Uterus (tissue), 4 donors: Measurements from ENCODE around the gene PRR35. TPM values are rescaled to one million over a fixed set of nuclear protein-coding genes. Genes with fewer than 3 reads are reported as not detected.

ENCODE experiments used
- DNase-seq, 2 donors: peaks; one replicate each; pipeline ENCODE4 v3.0.0-alpha.2; 2019 to 2020
- H3K27ac ChIP-seq, 2 donors: fragments of 200-600 bp; sonication (generic); 1 replicate in 1 of 2; 2 replicates in 1 of 2; pipeline ENCODE4 v1.5.1; 2016 to 2018
- H3K27me3 ChIP-seq, 2 donors: fragments of 200-600 bp; sonication (generic); one replicate each; pipeline ENCODE4 v1.5.1; 2018 to 2019; ENCODE audit warnings: control low read depth in 1 of 2
- H3K36me3 ChIP-seq, 2 donors: fragments of 200-600 bp; sonication (generic); one replicate each; pipeline ENCODE4 v1.5.1; 2019; ENCODE audit warnings: control low read depth in 1 of 2
- H3K4me1 ChIP-seq, 2 donors: fragments of 200-600 bp; sonication (generic); one replicate each; pipeline ENCODE4 v1.5.1; 2018 to 2019; ENCODE audit warnings: control low read depth in 1 of 2
- H3K4me3 ChIP-seq, 2 donors: fragments of 200-600 bp; sonication (generic); 1 replicate in 1 of 2; 2 replicates in 1 of 2; pipeline ENCODE4 v1.5.1; 2018 to 2019; ENCODE audit warnings: mild to moderate bottlenecking in 1 of 2
- H3K9me3 ChIP-seq, 2 donors: fragments of 200-600 bp; sonication (generic); one replicate each; pipeline ENCODE4 v1.5.1; 2019; ENCODE audit warnings: control low read depth in 1 of 2
- POLR2A ChIP-seq, 2 donors: fragments of 450-650 bp; IDR thresholded peaks; one replicate each; pipeline ENCODE4 v1.6.1; 2016; ENCODE audit warnings: antibody characterized with exemption in 2 of 2, mild to moderate bottlenecking in 1 of 2, moderate library complexity in 1 of 2
- intact Hi-C: fragments of 100-400 bp; cut with DNase I; formaldehyde crosslinking; loops from one replicate; pipeline ENCODE4 v1.15.1; 2023; ENCODE audit warnings: low total_unique reads
- total RNA-seq, 4 donors: library from RNA; depleted of rRNA in 3 of 4; stranded (reverse); fragments of >200 nt in 3 of 4; gene quantifications; one replicate each; pipeline versions ENCODE4 v1.1.0 to v1.2.4, GENCODE V29; 2014 to 2023
- TF ChIP-seq, protein P1 (sequence below), 4 experiments: fragments of 200-600 bp in 2 of 4; fragments of 450-650 bp in 2 of 4; sonication (generic) in 2 of 4; IDR thresholded peaks; one replicate each; pipeline ENCODE4 v1.5.1; 2016 to 2019; ENCODE audit warnings: antibody characterized with exemption in 4 of 4, mild to moderate bottlenecking in 2 of 4, moderate library complexity in 1 of 4
- donor health status: DM: yes; HTN: yes; CAD: no.

The PRR35 gene
- total RNA-seq, 4 donors from 2014 or later: not detected

DNA sequence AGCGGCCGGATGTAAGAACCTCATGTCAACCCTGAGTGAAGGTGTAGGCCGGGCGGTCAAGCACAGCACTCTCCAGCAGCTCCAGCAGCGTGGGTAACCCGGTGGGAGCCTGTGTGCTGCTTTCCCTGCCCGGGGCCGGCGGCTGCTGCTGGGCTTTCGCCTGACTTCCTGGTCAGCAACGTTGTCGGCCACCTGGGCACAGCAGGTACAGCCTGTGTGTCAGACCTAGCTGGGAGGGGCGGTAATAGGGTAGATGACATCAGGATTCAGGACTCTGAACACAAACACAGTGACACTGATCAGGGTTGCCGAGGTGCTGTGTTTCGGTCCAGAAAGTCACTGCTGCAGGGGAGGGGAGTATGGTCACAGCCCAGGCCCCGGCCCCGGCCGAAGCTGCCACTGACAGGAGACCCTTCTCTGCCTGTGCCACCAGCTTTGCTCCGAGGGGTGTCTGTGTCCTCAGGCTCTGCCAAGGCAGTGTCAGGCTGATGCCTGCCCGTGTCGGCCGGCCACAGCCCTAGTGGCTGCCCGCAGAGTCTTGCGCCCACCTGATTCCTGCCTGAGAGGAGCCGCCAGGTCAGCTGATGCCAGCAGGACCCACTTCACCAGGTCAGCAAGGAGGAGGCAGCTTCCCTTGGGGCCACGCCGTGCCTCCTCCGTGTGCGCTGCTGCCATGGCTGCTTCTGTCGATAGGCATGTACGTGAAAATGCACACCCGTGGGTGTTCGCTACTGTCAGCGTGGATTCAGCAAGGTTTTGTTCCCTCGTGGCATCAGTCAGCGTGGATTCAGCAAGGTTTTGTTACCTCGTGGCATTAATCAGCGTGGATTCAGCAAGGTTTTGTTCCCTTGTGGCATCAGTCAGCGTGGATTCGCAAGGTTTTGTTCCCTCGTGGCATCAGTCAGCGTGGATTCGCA, 38.9 kb downstream of the PRR35 start:
- H3K27me3 ChIP-seq: no peaks in the 10 kb centered on the region
- H3K4me1 ChIP-seq: no peaks in the 10 kb centered on the region
- intact Hi-C loops: no loop called here
- no peaks in the 10 kb centered on the region for H3K36me3 ChIP-seq
- H3K27ac ChIP-seq: no peak overlapping the region
- no peak for DNase-seq
- no peaks in the 10 kb centered on the region for H3K9me3 ChIP-seq
- TF ChIP-seq, protein P1, sequence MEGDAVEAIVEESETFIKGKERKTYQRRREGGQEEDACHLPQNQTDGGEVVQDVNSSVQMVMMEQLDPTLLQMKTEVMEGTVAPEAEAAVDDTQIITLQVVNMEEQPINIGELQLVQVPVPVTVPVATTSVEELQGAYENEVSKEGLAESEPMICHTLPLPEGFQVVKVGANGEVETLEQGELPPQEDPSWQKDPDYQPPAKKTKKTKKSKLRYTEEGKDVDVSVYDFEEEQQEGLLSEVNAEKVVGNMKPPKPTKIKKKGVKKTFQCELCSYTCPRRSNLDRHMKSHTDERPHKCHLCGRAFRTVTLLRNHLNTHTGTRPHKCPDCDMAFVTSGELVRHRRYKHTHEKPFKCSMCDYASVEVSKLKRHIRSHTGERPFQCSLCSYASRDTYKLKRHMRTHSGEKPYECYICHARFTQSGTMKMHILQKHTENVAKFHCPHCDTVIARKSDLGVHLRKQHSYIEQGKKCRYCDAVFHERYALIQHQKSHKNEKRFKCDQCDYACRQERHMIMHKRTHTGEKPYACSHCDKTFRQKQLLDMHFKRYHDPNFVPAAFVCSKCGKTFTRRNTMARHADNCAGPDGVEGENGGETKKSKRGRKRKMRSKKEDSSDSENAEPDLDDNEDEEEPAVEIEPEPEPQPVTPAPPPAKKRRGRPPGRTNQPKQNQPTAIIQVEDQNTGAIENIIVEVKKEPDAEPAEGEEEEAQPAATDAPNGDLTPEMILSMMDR (IDR thresholded peaks at IDR 0.05): no peak
- no peak for TF ChIP-seq POLR2A (IDR thresholded peaks at IDR 0.05)
- H3K4me3 ChIP-seq: no peak overlapping the region

- DNase-seq: no peak
- no peaks in the 10 kb centered on the region for H3K4me1 ChIP-seq
- TF ChIP-seq, protein P1 (IDR thresholded peaks at IDR 0.05): no peak
- no peak for TF ChIP-seq POLR2A (IDR thresholded peaks at IDR 0.05)
- no peak overlapping the region for H3K27ac ChIP-seq
- H3K9me3 ChIP-seq: no peaks in the 10 kb centered on the region
- no peaks in the 10 kb centered on the region for H3K36me3 ChIP-seq
- H3K27me3 ChIP-seq: no peaks in the 10 kb centered on the region
- no peak overlapping the region for H3K4me3 ChIP-seq
- intact Hi-C loops: no loop called here
Observed at GRCh38 chr16:600781-601180, 40.6 kb downstream of the PRR35 start.

- no peaks in the 10 kb centered on the region for H3K4me1 ChIP-seq
- intact Hi-C loops: no loop called here
- no peaks in the 10 kb centered on the region for H3K36me3 ChIP-seq
- H3K27ac ChIP-seq: no peak overlapping the region
- TF ChIP-seq, protein P1 (IDR thresholded peaks at IDR 0.05): no peak
- no peaks in the 10 kb centered on the region for H3K9me3 ChIP-seq
- H3K4me3 ChIP-seq: no peak overlapping the region
- H3K27me3 ChIP-seq: no peaks in the 10 kb centered on the region
- DNase-seq: no peak
Observed at GRCh38 chr16:603933-604332, 43.7 kb downstream of the PRR35 start.

GRCh38 chr16:606656-607307, 46.6 kb downstream of the PRR35 start:
- no peak for DNase-seq
- TF ChIP-seq POLR2A (IDR thresholded peaks at IDR 0.05): no peak
- TF ChIP-seq, protein P1 (IDR thresholded peaks at IDR 0.05): no peak

GRCh38 chr16:608019-608418, 47.8 kb downstream of the PRR35 start:
- TF ChIP-seq POLR2A (IDR thresholded peaks at IDR 0.05): no peak
- TF ChIP-seq, protein P1 (IDR thresholded peaks at IDR 0.05): no peak
- intact Hi-C loops: no loop called here
- Histone ChIP-seq H3K9me3 (no peaks in the 10 kb centered on the region), H3K27me3 (no peaks in the 10 kb centered on the region), H3K27ac (no peak overlapping the region), H3K4me3 (no peak overlapping the region), H3K36me3 (no peaks in the 10 kb centered on the region), H3K4me1 (no peaks in the 10 kb centered on the region)
- no peak for DNase-seq

More at GRCh38 chr16:606656-607307, 46.6 kb downstream of the PRR35 start:
- H3K27ac ChIP-seq: no peak overlapping the region
- H3K9me3 ChIP-seq: no peaks in the 10 kb centered on the region
- intact Hi-C loops: no loop called here
- no peak overlapping the region for H3K4me3 ChIP-seq
- H3K4me1 ChIP-seq: no peaks in the 10 kb centered on the region
- H3K36me3 ChIP-seq: no peaks in the 10 kb centered on the region
- H3K27me3 ChIP-seq: no peaks in the 10 kb centered on the region
